GM19328 (cell line): ENCODE data around the gene CER1.

Source experiments
- ATAC-seq: cut with Tn5 transposase; IDR thresholded peaks from one replicate; pipeline ENCODE4 v1.9.1; 2021; ENCODE audit warnings: mild to moderate bottlenecking, moderate library complexity; ENCODE audit not compliant: unreplicated experiment

Gene CER1

GRCh38 chr9:14670718-14671117 is 51.8 kb downstream of the CER1 start:
- ATAC-seq: no peak
